ENCODE measurements around the gene MAP3K2. TPM values are rescaled to one million over a fixed set of nuclear protein-coding genes. Genes with fewer than 3 reads are reported as not detected.

MAP3K2 gene
- total RNA-seq, 1 donor from 2014 or later = 42.2 TPM

DNA sequence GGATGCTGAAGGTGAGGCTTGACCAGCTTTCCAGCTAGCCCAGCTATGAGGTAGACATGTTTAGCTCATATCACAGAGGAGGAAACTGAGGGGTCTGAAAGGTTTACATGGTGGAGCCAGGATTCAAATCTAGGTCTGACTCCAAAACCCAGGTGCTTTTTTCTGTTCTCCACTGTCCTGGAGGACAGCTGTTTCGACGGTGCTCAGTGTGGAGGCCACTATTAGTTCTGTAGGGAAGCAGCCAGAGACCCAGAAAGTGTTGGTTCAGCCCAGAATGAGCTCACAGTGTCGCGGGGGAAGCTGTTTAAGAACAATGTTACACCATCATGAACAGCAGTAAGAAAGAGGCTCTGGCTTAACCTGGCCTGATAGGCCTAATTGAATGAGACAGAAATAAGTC is 41.5 kb upstream of the MAP3K2 start:
- TF ChIP-seq, protein P1, sequence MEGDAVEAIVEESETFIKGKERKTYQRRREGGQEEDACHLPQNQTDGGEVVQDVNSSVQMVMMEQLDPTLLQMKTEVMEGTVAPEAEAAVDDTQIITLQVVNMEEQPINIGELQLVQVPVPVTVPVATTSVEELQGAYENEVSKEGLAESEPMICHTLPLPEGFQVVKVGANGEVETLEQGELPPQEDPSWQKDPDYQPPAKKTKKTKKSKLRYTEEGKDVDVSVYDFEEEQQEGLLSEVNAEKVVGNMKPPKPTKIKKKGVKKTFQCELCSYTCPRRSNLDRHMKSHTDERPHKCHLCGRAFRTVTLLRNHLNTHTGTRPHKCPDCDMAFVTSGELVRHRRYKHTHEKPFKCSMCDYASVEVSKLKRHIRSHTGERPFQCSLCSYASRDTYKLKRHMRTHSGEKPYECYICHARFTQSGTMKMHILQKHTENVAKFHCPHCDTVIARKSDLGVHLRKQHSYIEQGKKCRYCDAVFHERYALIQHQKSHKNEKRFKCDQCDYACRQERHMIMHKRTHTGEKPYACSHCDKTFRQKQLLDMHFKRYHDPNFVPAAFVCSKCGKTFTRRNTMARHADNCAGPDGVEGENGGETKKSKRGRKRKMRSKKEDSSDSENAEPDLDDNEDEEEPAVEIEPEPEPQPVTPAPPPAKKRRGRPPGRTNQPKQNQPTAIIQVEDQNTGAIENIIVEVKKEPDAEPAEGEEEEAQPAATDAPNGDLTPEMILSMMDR (IDR thresholded peaks at IDR 0.05; ENCODE audit: insufficient read depth, low read length, poor library complexity, severe bottlenecking) = no peak
- no peak for DNase-seq (ENCODE audit: low read depth)
- H3K4me3 ChIP-seq (ENCODE audit: low read depth, low read length) = no peak overlapping the region
- H3K36me3 ChIP-seq (ENCODE audit: control insufficient read depth, insufficient read depth, low read length) = no peaks in the 10 kb centered on the region
- no peaks in the 10 kb centered on the region for H3K27me3 ChIP-seq (ENCODE audit: control insufficient read depth, insufficient read depth, low read length)

DNA sequence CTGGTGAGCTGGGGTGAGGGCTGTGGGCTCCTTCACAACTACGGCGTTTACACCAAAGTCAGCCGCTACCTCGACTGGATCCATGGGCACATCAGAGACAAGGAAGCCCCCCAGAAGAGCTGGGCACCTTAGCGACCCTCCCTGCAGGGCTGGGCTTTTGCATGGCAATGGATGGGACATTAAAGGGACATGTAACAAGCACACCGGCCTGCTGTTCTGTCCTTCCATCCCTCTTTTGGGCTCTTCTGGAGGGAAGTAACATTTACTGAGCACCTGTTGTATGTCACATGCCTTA is 41.0 kb upstream of the MAP3K2 start:
- DNase-seq (ENCODE audit: low read depth) = no peak
- no peak overlapping the region for H3K4me3 ChIP-seq (ENCODE audit: low read depth, low read length)
- no peaks in the 10 kb centered on the region for H3K27me3 ChIP-seq (ENCODE audit: control insufficient read depth, insufficient read depth, low read length)
- TF ChIP-seq, protein P1 (IDR thresholded peaks at IDR 0.05; ENCODE audit: insufficient read depth, low read length, poor library complexity, severe bottlenecking) = no peak
- no peaks in the 10 kb centered on the region for H3K36me3 ChIP-seq (ENCODE audit: control insufficient read depth, insufficient read depth, low read length)

DNA sequence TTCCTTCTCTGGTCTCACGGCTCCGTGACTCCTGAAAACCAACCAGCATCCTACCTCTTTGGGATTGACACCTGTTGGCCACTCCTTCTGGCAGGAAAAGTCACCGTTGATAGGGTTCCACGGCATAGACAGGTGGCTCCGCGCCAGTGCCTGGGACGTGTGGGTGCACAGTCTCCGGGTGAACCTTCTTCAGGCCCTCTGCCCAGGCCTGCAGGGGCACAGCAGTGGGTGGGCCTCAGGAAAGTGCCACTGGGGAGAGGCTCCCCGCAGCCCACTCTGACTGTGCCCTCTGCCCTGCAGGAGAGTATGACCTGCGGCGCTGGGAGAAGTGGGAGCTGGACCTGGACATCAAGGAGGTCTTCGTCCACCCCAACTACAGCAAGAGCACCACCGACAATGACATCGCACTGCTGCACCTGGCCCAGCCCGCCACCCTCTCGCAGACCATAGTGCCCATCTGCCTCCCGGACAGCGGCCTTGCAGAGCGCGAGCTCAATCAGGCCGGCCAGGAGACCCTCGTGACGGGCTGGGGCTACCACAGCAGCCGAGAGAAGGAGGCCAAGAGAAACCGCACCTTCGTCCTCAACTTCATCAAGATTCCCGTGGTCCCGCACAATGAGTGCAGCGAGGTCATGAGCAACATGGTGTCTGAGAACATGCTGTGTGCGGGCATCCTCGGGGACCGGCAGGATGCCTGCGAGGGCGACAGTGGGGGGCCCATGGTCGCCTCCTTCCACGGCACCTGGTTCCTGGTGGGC is 40.5 kb upstream of the MAP3K2 start:
- no peak for DNase-seq (ENCODE audit: low read depth)
- Histone ChIP-seq H3K27me3 (ENCODE audit: control insufficient read depth, insufficient read depth, low read length) (peaks cover 3% of the 10 kb centered on the region), H3K36me3 (ENCODE audit: control insufficient read depth, insufficient read depth, low read length) (no peaks in the 10 kb centered on the region), H3K4me3 (ENCODE audit: low read depth, low read length) (no peak overlapping the region)
- TF ChIP-seq, protein P1 (IDR thresholded peaks at IDR 0.05; ENCODE audit: insufficient read depth, low read length, poor library complexity, severe bottlenecking) = no peak

DNA sequence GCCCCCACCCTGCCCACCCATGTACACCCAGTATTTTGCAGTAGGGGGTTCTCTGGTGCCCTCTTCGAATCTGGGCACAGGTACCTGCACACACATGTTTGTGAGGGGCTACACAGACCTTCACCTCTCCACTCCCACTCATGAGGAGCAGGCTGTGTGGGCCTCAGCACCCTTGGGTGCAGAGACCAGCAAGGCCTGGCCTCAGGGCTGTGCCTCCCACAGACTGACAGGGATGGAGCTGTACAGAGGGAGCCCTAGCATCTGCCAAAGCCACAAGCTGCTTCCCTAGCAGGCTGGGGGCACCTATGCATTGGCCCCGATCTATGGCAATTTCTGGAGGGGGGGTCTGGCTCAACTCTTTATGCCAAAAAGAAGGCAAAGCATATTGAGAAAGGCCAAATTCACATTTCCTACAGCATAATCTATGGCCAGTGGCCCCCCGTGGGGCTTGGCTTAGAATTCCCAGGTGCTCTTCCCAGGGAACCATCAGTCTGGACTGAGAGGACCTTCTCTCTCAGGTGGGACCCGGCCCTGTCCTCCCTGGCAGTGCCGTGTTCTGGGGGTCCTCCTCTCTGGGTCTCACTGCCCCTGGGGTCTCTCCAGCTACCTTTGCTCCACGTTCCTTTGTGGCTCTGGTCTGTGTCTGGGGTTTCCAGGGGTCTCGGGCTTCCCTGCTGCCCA is 39.7 kb upstream of the MAP3K2 start:
- Histone ChIP-seq H3K4me3 (ENCODE audit: low read depth, low read length) (no peak overlapping the region), H3K27me3 (ENCODE audit: control insufficient read depth, insufficient read depth, low read length) (peaks cover 10% of the 10 kb centered on the region), H3K36me3 (ENCODE audit: control insufficient read depth, insufficient read depth, low read length) (no peaks in the 10 kb centered on the region)
- TF ChIP-seq, protein P1 (IDR thresholded peaks at IDR 0.05; ENCODE audit: insufficient read depth, low read length, poor library complexity, severe bottlenecking) = no peak
- DNase-seq (ENCODE audit: low read depth) = no peak

DNA sequence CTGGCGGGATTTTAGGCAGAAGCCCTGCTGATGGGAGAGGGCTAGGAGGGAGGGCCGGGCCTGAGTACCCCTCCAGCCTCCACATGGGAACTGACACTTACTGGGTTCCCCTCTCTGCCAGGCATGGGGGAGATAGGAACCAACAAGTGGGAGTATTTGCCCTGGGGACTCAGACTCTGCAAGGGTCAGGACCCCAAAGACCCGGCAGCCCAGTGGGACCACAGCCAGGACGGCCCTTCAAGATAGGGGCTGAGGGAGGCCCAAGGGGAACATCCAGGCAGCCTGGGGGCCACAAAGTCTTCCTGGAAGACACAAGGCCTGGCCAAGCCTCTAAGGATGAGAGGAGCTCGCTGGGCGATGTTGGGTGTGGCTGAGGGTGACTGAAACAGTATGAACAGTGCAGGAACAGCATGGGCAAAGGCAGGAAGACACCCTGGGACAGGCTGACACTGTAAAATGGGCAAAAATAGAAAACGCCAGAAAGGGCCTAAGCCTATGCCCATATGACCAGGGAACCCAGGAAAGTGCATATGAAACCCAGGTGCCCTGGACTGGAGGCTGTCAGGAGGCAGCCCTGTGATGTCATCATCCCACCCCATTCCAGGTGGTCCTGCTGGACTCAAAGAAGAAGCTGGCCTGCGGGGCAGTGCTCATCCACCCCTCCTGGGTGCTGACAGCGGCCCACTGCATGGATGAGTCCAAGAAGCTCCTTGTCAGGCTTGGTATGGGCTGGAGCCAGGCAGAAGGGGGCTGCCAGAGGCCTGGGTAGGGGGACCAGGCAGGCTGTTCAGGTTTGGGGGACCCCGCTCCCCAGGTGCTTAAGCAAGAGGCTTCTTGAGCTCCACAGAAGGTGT is 39.0 kb upstream of the MAP3K2 start:
- no peaks in the 10 kb centered on the region for H3K36me3 ChIP-seq (ENCODE audit: control insufficient read depth, insufficient read depth, low read length)
- H3K4me3 ChIP-seq (ENCODE audit: low read depth, low read length) = no peak overlapping the region
- peaks cover 17% of the 10 kb centered on the region for H3K27me3 ChIP-seq (ENCODE audit: control insufficient read depth, insufficient read depth, low read length)
- TF ChIP-seq, protein P1 (IDR thresholded peaks at IDR 0.05; ENCODE audit: insufficient read depth, low read length, poor library complexity, severe bottlenecking) = no peak
- DNase-seq (ENCODE audit: low read depth) = no peak
